Caco-2 (cell line): Measurements from ENCODE around the gene TOR4A. TPM values are rescaled to one million over a fixed set of nuclear protein-coding genes. Genes with fewer than 3 reads are reported as not detected.
"Not testable (repeated sequence)": the region's sequence is repeated elsewhere in the genome, so short reads cannot be mapped to it uniquely, and the experiment has no call there.

Source experiments
- BruUV-seq: library from RNA; stranded (reverse); fragments of 400-500 nt; replicated peaks from 2 replicates; lab custom pipeline; 2021; lab: Mats Ljungman, UMichigan
- CTCF ChIA-PET: fragments of 300-600 bp; sonication (Branson Sonifier 250); formaldehyde crosslinking; loops from one replicate; lab custom pipeline; 2022; ENCODE audit warnings: antibody characterized with exemption; lab: Charles Lee
- POLR2A ChIA-PET: fragments of 300-600 bp; sonication (Branson Sonifier 250); formaldehyde crosslinking; loops from one replicate; lab custom pipeline; 2022; ENCODE audit warnings: antibody characterized with exemption; lab: Charles Lee
- DNase-seq, 2 experiments: peaks; one replicate each; pipeline versions ENCODE4 v3.0.0 to v3.0.0-alpha.2; 2020 to 2022
- H3K27me3 ChIP-seq: replicated peaks from 2 replicates; pipeline ENCODE4 v1.6.0; 2011; ENCODE audit warnings: low read length; ENCODE audit not compliant: control insufficient read depth, insufficient read depth
- H3K36me3 ChIP-seq: 2 replicates; pipeline ENCODE4 v1.5.1; 2011; ENCODE audit warnings: low read length; ENCODE audit not compliant: control insufficient read depth, insufficient read depth
- H3K4me1 ChIP-seq: fragments of 250-450 bp; sonication (Bioruptor Pico); 2 replicates; pipeline ENCODE4 v1.5.1; 2020; ENCODE audit warnings: mild to moderate bottlenecking
- H3K4me3 ChIP-seq: 2 replicates; pipeline ENCODE4 v1.5.1; 2011; ENCODE audit warnings: low read depth, mild to moderate bottlenecking, control low read depth, low read length
- H3K9me3 ChIP-seq: fragments of 250-450 bp; sonication (Bioruptor Pico); 2 replicates; pipeline ENCODE4 v1.5.1; 2020; ENCODE audit warnings: mild to moderate bottlenecking, moderate library complexity
- H3K27ac Mint-ChIP-seq: one replicate; pipeline ENCODE4 v1.8.0; 2022; ENCODE audit warnings: mixed read lengths; ENCODE audit not compliant: unreplicated experiment
- H3K27me3 Mint-ChIP-seq: one replicate; pipeline ENCODE4 v1.8.0; 2022; ENCODE audit warnings: mixed read lengths; ENCODE audit not compliant: insufficient read depth, unreplicated experiment
- H3K36me3 Mint-ChIP-seq: one replicate; pipeline ENCODE4 v1.8.0; 2022; ENCODE audit warnings: mild to moderate bottlenecking, mixed read lengths; ENCODE audit not compliant: insufficient read depth, unreplicated experiment
- H3K4me1 Mint-ChIP-seq: one replicate; pipeline ENCODE4 v1.8.0; 2022; ENCODE audit warnings: low read depth, mixed read lengths; ENCODE audit not compliant: unreplicated experiment
- H3K4me3 Mint-ChIP-seq: one replicate; pipeline ENCODE4 v1.8.0; 2022; ENCODE audit warnings: mild to moderate bottlenecking, moderate library complexity, mixed read lengths; ENCODE audit not compliant: unreplicated experiment
- H3K9me3 Mint-ChIP-seq: one replicate; pipeline ENCODE4 v1.8.0; 2022; ENCODE audit warnings: mixed read lengths; ENCODE audit not compliant: unreplicated experiment
- CTCF ChIP-seq, 2 experiments: fragments of 200-600 bp in 1 of 2; IDR thresholded peaks; 1 replicate in 1 of 2; 2 replicates in 1 of 2; pipeline versions ENCODE4 v1.5.1 to v1.8.0; 2011 to 2022; ENCODE audit warnings: antibody characterized with exemption in 1 of 2, control low read depth in 1 of 2, inconsistent platforms in 1 of 2, low read depth in 1 of 2, low read length in 1 of 2, mild to moderate bottlenecking in 1 of 2, moderate library complexity in 1 of 2; ENCODE audit not compliant: insufficient read depth in 1 of 2, severe bottlenecking in 1 of 2, unreplicated experiment in 1 of 2
- intact Hi-C: fragments of 100-400 bp; cut with micrococcal nuclease; formaldehyde crosslinking; loops from one replicate; pipeline ENCODE4 v1.10.0; 2022; ENCODE audit not compliant: unreplicated experiment
- total RNA-seq: library from RNA; stranded (reverse); gene quantifications from 2 replicates; pipeline ENCODE4 v1.2.3, GENCODE V29; 2022

The TOR4A gene
- total RNA-seq, 1 experiment from 2014 or later: 1.8 TPM

GRCh38 chr9:137262173-137262908, 15.2 kb upstream of the TOR4A start:
- H3K9me3 Mint-ChIP-seq, BruUV-seq, H3K4me1 ChIP-seq, H3K27me3 Mint-ChIP-seq, H3K4me3 ChIP-seq, H3K36me3 ChIP-seq, intact Hi-C loops, H3K27me3 ChIP-seq, H3K4me3 Mint-ChIP-seq, H3K9me3 ChIP-seq, H3K4me1 Mint-ChIP-seq: not testable (repeated sequence)
- Mint-ChIP-seq H3K36me3 (peaks cover 68% of the 10 kb centered on the region), H3K27ac (peak overlapping the region; percentile 23)
- POLR2A ChIA-PET: interaction anchor here (0.6 kb wide), 1 partner anchor 30 kb away, joined by 11 read pairs; no protein-coding TSS in a partner anchor
- peak; percentile 61 to 71 for DNase-seq
- CTCF ChIA-PET: interaction anchor here (1.2 kb wide), 1 partner anchor 8 kb away, joined by 5 read pairs; no protein-coding TSS in a partner anchor
- peak; percentile 30 to 38 for TF ChIP-seq CTCF (IDR thresholded peaks at IDR 0.05; ENCODE audit: insufficient read depth in 1 of 2, low read depth in 1 of 2, low read length in 1 of 2, severe bottlenecking in 1 of 2, unreplicated experiment in 1 of 2)

- H3K27me3 Mint-ChIP-seq: no peaks in the 10 kb centered on the region
- no peaks in the 10 kb centered on the region for H3K4me1 ChIP-seq
- no peaks in the 10 kb centered on the region for H3K27me3 ChIP-seq
- no peak for TF ChIP-seq CTCF (IDR thresholded peaks at IDR 0.05; ENCODE audit: insufficient read depth in 1 of 2, low read depth in 1 of 2, low read length in 1 of 2, severe bottlenecking in 1 of 2, unreplicated experiment in 1 of 2)
- no peak overlapping the region for H3K4me3 ChIP-seq
- peaks cover 68% of the 10 kb centered on the region for H3K36me3 Mint-ChIP-seq
- ChIA-PET POLR2A (no interaction called here), CTCF (interaction anchor here (1.2 kb wide), 1 partner anchor 9 kb away, joined by 5 read pairs; no protein-coding TSS in a partner anchor)
- peaks cover 2% of the 10 kb centered on the region for H3K36me3 ChIP-seq
- DNase-seq: no peak
- H3K4me1 Mint-ChIP-seq: no peaks in the 10 kb centered on the region
- H3K9me3 ChIP-seq: no peaks in the 10 kb centered on the region
- H3K4me3 Mint-ChIP-seq: no peak overlapping the region
- intact Hi-C loops: no loop called here
- H3K9me3 Mint-ChIP-seq: no peaks in the 10 kb centered on the region
- no TSS peak for BruUV-seq
- no peak overlapping the region for H3K27ac Mint-ChIP-seq
Measured at GRCh38 chr9:137262909-137263285, 14.6 kb upstream of the TOR4A start.

- H3K4me3 Mint-ChIP-seq: no peak overlapping the region
- H3K27me3 ChIP-seq: no peaks in the 10 kb centered on the region
- BruUV-seq: no TSS peak
- DNase-seq: no peak
- H3K27ac Mint-ChIP-seq: no peak overlapping the region
- ChIA-PET CTCF (no interaction called here), POLR2A (no interaction called here)
- H3K27me3 Mint-ChIP-seq: no peaks in the 10 kb centered on the region
- no peaks in the 10 kb centered on the region for H3K4me1 Mint-ChIP-seq
- intact Hi-C loops: no loop called here
- H3K9me3 ChIP-seq: no peaks in the 10 kb centered on the region
- H3K4me3 ChIP-seq: no peak overlapping the region
- H3K9me3 Mint-ChIP-seq: no peaks in the 10 kb centered on the region
- H3K4me1 ChIP-seq: no peaks in the 10 kb centered on the region
- TF ChIP-seq CTCF (IDR thresholded peaks at IDR 0.05; ENCODE audit: insufficient read depth in 1 of 2, low read depth in 1 of 2, low read length in 1 of 2, severe bottlenecking in 1 of 2, unreplicated experiment in 1 of 2): no peak
- H3K36me3 ChIP-seq: peaks cover 2% of the 10 kb centered on the region
- peaks cover 68% of the 10 kb centered on the region for H3K36me3 Mint-ChIP-seq
Measured at GRCh38 chr9:137263506-137263905, 14.0 kb upstream of the TOR4A start.
